Parathyroid adenoma (tissue), 2 donors: ENCODE measurements around the gene NADK.

Experiments used
- H2AFZ ChIP-seq: fragments of 300-600 bp; sonication (generic); one replicate; pipeline ENCODE4 v1.7.0; 2017; ENCODE audit warnings: antibody characterized with exemption, mild to moderate bottlenecking
- H3K27ac ChIP-seq: fragments of 300-600 bp; sonication (generic); one replicate; pipeline ENCODE4 v1.7.0; 2017
- H3K27me3 ChIP-seq: fragments of 300-600 bp; sonication (generic); one replicate; pipeline ENCODE4 v1.7.0; 2017; ENCODE audit warnings: low read length; ENCODE audit not compliant: control insufficient read depth, insufficient read depth
- H3K36me3 ChIP-seq: fragments of 300-600 bp; sonication (generic); one replicate; pipeline ENCODE4 v1.7.0; 2017; ENCODE audit warnings: low read length; ENCODE audit not compliant: control insufficient read depth, insufficient read depth
- H3K4me1 ChIP-seq: fragments of 300-600 bp; sonication (generic); one replicate; pipeline ENCODE4 v1.7.0; 2017; ENCODE audit warnings: control low read depth
- H3K4me2 ChIP-seq: fragments of 300-600 bp; sonication (generic); one replicate; pipeline ENCODE4 v1.7.0; 2017; ENCODE audit warnings: low read length
- H3K4me3 ChIP-seq: fragments of 300-600 bp; sonication (generic); one replicate; pipeline ENCODE4 v1.7.0; 2017; ENCODE audit warnings: low read depth, low read length
- H3K79me2 ChIP-seq: fragments of 300-600 bp; sonication (generic); one replicate; pipeline ENCODE4 v1.7.0; 2017; ENCODE audit warnings: control low read depth
- H3K9ac ChIP-seq: fragments of 300-600 bp; sonication (generic); one replicate; pipeline ENCODE4 v1.7.0; 2017; ENCODE audit warnings: mild to moderate bottlenecking
- H3K9me3 ChIP-seq: fragments of 300-600 bp; sonication (generic); one replicate; pipeline ENCODE4 v1.7.0; 2017; ENCODE audit warnings: low read length; ENCODE audit not compliant: control insufficient read depth
- CTCF ChIP-seq: fragments of 300-600 bp; sonication (generic); IDR thresholded peaks from one replicate; pipeline ENCODE4 v1.7.0; 2017; ENCODE audit warnings: antibody characterized with exemption, mild to moderate bottlenecking
- donor health status: primary hyperparathyroidism.

NADK gene

GRCh38 chr1:1819762-1820161 lies 41.5 kb upstream of the NADK start:
- TF ChIP-seq CTCF: no peak
- Histone ChIP-seq H3K36me3 (no peaks in the 10 kb centered on the region), H3K4me1 (no peaks in the 10 kb centered on the region), H3K79me2 (peaks cover 4% of the 10 kb centered on the region), H3K9ac (no peak overlapping the region), H3K27me3 (no peaks in the 10 kb centered on the region), H3K9me3 (no peaks in the 10 kb centered on the region), H2AFZ (no peak overlapping the region), H3K4me3 (no peak overlapping the region), H3K4me2 (no peak overlapping the region), H3K27ac (no peak overlapping the region)

- H3K36me3 ChIP-seq: no peaks in the 10 kb centered on the region
- H3K4me2 ChIP-seq: no peak overlapping the region
- H3K79me2 ChIP-seq: peaks cover 4% of the 10 kb centered on the region
- H3K4me1 ChIP-seq: no peaks in the 10 kb centered on the region
- no peak overlapping the region for H3K27ac ChIP-seq
- H3K4me3 ChIP-seq: no peak overlapping the region
- no peaks in the 10 kb centered on the region for H3K9me3 ChIP-seq
- TF ChIP-seq CTCF: no peak
- no peak overlapping the region for H3K9ac ChIP-seq
- no peak overlapping the region for H2AFZ ChIP-seq
- no peaks in the 10 kb centered on the region for H3K27me3 ChIP-seq
These were observed 39.0 kb upstream of the NADK start for GRCh38 chr1:1817221-1817620.

- Histone ChIP-seq H3K4me3 (no peak overlapping the region), H2AFZ (no peak overlapping the region), H3K9ac (no peak overlapping the region), H3K36me3 (no peaks in the 10 kb centered on the region), H3K27ac (no peak overlapping the region), H3K4me2 (no peak overlapping the region), H3K27me3 (no peaks in the 10 kb centered on the region), H3K79me2 (peaks cover 7% of the 10 kb centered on the region), H3K4me1 (no peaks in the 10 kb centered on the region), H3K9me3 (no peaks in the 10 kb centered on the region)
- TF ChIP-seq CTCF: no peak
These were observed 37.5 kb upstream of the NADK start for GRCh38 chr1:1815606-1816281.

- no peak overlapping the region for H2AFZ ChIP-seq
- H3K4me1 ChIP-seq: no peaks in the 10 kb centered on the region
- no peak for TF ChIP-seq CTCF
- no peak overlapping the region for H3K9ac ChIP-seq
- H3K9me3 ChIP-seq: no peaks in the 10 kb centered on the region
- H3K36me3 ChIP-seq: no peaks in the 10 kb centered on the region
- no peak overlapping the region for H3K27ac ChIP-seq
- no peak overlapping the region for H3K4me2 ChIP-seq
- no peak overlapping the region for H3K4me3 ChIP-seq
- peaks cover 9% of the 10 kb centered on the region for H3K79me2 ChIP-seq
- no peaks in the 10 kb centered on the region for H3K27me3 ChIP-seq
These were observed 31.2 kb upstream of the NADK start for GRCh38 chr1:1809489-1809888.

GRCh38 chr1:1808206-1808605 lies 29.9 kb upstream of the NADK start:
- no peaks in the 10 kb centered on the region for H3K36me3 ChIP-seq
- no peak overlapping the region for H3K4me3 ChIP-seq
- no peak overlapping the region for H3K27ac ChIP-seq
- H3K9me3 ChIP-seq: no peaks in the 10 kb centered on the region
- no peak overlapping the region for H3K9ac ChIP-seq
- H3K79me2 ChIP-seq: peaks cover 9% of the 10 kb centered on the region
- H2AFZ ChIP-seq: no peak overlapping the region
- H3K27me3 ChIP-seq: no peaks in the 10 kb centered on the region
- H3K4me1 ChIP-seq: no peaks in the 10 kb centered on the region
- no peak overlapping the region for H3K4me2 ChIP-seq
- TF ChIP-seq CTCF: no peak
